ENCODE results near the gene AADAT.
"Not testable (repeated sequence)": the region's sequence is repeated elsewhere in the genome, so short reads cannot be mapped to it uniquely, and the experiment has no call there.

GRCh38 chr4:170046156-170046555 is 43.6 kb downstream of the AADAT start:
- TF ChIP-seq POLR2A (IDR thresholded peaks at IDR 0.05; ENCODE audit: low read depth, low read length); TAF1 (IDR thresholded peaks at IDR 0.05; ENCODE audit: borderline replicate concordance, low read depth, low read length): not testable (repeated sequence)
